ENCODE data around the gene ITPR3. TPM values are rescaled to one million over a fixed set of nuclear protein-coding genes. Genes with fewer than 3 reads are reported as not detected.

ITPR3 gene
- total and polyA plus RNA-seq, 2 of the 13 experiments (the other 11 are each of a cell fraction or from before 2014, with no cell fraction given) = 3.8 to 21.4 TPM

DNA sequence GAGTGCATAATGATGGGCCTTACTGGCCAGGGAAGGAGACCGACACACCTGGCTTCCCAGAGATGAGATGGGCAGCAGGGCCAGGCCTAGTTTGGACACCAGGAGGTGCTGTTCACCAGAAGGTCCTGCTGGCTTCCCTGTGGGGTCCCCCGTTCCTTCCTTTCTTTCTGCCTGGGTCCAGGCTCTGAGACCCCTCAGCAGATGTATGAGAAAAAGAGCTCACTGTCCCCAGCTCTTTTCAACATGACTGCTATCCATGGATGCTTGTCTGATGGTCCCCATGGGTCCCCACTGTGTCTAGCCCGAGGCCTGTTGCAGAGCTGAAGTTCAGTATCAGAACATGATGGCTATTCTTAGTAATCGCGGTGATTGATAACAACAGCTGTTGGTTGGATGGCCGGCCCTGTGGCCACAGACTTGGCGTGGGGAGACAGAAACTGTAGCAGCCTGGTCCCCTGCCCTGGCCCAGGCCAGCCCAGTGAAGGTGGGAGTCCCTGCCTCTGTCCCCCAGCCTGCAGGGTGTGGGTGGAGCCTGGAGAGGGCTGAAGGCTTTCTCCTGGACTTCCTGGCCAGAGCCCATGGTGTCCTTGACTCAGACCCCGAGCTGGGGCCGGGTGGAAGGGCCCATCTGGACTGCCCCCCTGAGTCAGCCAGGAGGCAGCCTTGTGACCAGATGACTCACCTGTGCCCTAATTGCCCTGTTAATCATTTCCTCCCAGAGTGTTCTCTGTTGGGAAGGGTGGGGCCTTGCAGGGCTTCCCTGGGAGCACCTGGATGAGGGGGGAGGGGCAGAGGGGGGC lies 31.2 kb upstream of the ITPR3 start (continued):
- TF ChIP-seq, protein P1, sequence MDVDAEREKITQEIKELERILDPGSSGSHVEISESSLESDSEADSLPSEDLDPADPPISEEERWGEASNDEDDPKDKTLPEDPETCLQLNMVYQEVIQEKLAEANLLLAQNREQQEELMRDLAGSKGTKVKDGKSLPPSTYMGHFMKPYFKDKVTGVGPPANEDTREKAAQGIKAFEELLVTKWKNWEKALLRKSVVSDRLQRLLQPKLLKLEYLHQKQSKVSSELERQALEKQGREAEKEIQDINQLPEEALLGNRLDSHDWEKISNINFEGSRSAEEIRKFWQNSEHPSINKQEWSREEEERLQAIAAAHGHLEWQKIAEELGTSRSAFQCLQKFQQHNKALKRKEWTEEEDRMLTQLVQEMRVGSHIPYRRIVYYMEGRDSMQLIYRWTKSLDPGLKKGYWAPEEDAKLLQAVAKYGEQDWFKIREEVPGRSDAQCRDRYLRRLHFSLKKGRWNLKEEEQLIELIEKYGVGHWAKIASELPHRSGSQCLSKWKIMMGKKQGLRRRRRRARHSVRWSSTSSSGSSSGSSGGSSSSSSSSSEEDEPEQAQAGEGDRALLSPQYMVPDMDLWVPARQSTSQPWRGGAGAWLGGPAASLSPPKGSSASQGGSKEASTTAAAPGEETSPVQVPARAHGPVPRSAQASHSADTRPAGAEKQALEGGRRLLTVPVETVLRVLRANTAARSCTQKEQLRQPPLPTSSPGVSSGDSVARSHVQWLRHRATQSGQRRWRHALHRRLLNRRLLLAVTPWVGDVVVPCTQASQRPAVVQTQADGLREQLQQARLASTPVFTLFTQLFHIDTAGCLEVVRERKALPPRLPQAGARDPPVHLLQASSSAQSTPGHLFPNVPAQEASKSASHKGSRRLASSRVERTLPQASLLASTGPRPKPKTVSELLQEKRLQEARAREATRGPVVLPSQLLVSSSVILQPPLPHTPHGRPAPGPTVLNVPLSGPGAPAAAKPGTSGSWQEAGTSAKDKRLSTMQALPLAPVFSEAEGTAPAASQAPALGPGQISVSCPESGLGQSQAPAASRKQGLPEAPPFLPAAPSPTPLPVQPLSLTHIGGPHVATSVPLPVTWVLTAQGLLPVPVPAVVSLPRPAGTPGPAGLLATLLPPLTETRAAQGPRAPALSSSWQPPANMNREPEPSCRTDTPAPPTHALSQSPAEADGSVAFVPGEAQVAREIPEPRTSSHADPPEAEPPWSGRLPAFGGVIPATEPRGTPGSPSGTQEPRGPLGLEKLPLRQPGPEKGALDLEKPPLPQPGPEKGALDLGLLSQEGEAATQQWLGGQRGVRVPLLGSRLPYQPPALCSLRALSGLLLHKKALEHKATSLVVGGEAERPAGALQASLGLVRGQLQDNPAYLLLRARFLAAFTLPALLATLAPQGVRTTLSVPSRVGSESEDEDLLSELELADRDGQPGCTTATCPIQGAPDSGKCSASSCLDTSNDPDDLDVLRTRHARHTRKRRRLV (CRISPR knock-in tag; IDR thresholded peaks at IDR 0.05) = peak; percentile 84; the same call in 1 of the 2 replicates
- TF ChIP-seq, protein P2, sequence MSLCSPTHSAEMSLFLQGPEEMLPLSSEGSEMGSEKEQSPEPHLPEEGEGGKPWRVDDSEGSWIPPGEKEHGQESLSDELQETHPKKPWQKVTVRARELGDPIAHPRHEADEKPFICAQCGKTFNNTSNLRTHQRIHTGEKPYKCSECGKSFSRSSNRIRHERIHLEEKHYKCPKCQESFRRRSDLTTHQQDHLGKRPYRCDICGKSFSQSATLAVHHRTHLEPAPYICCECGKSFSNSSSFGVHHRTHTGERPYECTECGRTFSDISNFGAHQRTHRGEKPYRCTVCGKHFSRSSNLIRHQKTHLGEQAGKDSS (CRISPR knock-in tag; IDR thresholded peaks at IDR 0.05; ENCODE audit: borderline replicate concordance, low read depth) = peak; percentile 62; the same call in 1 of the 2 replicates
- 0 out of 2 replicates have a peak, but pooled peaks have one; percentile 58 for TF ChIP-seq MZF1 (CRISPR knock-in tag; IDR thresholded peaks at IDR 0.05; ENCODE audit: borderline replicate concordance)
- no peak for TF ChIP-seq ZNF557 (CRISPR knock-in tag; IDR thresholded peaks at IDR 0.05)
- no peak for TF ChIP-seq ZNF549 (CRISPR knock-in tag; IDR thresholded peaks at IDR 0.05)
- TF ChIP-seq ASH2L (IDR thresholded peaks at IDR 0.05; ENCODE audit: insufficient read length, low read depth, low read length) = peak; percentile 7
- TF ChIP-seq, protein P3, sequence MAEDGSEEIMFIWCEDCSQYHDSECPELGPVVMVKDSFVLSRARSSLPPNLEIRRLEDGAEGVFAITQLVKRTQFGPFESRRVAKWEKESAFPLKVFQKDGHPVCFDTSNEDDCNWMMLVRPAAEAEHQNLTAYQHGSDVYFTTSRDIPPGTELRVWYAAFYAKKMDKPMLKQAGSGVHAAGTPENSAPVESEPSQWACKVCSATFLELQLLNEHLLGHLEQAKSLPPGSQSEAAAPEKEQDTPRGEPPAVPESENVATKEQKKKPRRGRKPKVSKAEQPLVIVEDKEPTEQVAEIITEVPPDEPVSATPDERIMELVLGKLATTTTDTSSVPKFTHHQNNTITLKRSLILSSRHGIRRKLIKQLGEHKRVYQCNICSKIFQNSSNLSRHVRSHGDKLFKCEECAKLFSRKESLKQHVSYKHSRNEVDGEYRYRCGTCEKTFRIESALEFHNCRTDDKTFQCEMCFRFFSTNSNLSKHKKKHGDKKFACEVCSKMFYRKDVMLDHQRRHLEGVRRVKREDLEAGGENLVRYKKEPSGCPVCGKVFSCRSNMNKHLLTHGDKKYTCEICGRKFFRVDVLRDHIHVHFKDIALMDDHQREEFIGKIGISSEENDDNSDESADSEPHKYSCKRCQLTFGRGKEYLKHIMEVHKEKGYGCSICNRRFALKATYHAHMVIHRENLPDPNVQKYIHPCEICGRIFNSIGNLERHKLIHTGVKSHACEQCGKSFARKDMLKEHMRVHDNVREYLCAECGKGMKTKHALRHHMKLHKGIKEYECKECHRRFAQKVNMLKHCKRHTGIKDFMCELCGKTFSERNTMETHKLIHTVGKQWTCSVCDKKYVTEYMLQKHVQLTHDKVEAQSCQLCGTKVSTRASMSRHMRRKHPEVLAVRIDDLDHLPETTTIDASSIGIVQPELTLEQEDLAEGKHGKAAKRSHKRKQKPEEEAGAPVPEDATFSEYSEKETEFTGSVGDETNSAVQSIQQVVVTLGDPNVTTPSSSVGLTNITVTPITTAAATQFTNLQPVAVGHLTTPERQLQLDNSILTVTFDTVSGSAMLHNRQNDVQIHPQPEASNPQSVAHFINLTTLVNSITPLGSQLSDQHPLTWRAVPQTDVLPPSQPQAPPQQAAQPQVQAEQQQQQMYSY (CRISPR knock-in tag; IDR thresholded peaks at IDR 0.05) = no peak
- TF ChIP-seq ZNF235 (CRISPR knock-in tag; IDR thresholded peaks at IDR 0.05; ENCODE audit: borderline replicate concordance) = peak; percentile 64; the same call in 1 of the 2 replicates
- TF ChIP-seq, protein P4, sequence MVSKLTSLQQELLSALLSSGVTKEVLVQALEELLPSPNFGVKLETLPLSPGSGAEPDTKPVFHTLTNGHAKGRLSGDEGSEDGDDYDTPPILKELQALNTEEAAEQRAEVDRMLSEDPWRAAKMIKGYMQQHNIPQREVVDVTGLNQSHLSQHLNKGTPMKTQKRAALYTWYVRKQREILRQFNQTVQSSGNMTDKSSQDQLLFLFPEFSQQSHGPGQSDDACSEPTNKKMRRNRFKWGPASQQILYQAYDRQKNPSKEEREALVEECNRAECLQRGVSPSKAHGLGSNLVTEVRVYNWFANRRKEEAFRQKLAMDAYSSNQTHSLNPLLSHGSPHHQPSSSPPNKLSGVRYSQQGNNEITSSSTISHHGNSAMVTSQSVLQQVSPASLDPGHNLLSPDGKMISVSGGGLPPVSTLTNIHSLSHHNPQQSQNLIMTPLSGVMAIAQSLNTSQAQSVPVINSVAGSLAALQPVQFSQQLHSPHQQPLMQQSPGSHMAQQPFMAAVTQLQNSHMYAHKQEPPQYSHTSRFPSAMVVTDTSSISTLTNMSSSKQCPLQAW (CRISPR knock-in tag; IDR thresholded peaks at IDR 0.05) = peak; percentile 100
- TF ChIP-seq, protein P5, sequence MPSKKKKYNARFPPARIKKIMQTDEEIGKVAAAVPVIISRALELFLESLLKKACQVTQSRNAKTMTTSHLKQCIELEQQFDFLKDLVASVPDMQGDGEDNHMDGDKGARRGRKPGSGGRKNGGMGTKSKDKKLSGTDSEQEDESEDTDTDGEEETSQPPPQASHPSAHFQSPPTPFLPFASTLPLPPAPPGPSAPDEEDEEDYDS (CRISPR knock-in tag; IDR thresholded peaks at IDR 0.05) = peak; percentile 2; the same call in 1 of the 2 replicates
- TF ChIP-seq, protein P6, sequence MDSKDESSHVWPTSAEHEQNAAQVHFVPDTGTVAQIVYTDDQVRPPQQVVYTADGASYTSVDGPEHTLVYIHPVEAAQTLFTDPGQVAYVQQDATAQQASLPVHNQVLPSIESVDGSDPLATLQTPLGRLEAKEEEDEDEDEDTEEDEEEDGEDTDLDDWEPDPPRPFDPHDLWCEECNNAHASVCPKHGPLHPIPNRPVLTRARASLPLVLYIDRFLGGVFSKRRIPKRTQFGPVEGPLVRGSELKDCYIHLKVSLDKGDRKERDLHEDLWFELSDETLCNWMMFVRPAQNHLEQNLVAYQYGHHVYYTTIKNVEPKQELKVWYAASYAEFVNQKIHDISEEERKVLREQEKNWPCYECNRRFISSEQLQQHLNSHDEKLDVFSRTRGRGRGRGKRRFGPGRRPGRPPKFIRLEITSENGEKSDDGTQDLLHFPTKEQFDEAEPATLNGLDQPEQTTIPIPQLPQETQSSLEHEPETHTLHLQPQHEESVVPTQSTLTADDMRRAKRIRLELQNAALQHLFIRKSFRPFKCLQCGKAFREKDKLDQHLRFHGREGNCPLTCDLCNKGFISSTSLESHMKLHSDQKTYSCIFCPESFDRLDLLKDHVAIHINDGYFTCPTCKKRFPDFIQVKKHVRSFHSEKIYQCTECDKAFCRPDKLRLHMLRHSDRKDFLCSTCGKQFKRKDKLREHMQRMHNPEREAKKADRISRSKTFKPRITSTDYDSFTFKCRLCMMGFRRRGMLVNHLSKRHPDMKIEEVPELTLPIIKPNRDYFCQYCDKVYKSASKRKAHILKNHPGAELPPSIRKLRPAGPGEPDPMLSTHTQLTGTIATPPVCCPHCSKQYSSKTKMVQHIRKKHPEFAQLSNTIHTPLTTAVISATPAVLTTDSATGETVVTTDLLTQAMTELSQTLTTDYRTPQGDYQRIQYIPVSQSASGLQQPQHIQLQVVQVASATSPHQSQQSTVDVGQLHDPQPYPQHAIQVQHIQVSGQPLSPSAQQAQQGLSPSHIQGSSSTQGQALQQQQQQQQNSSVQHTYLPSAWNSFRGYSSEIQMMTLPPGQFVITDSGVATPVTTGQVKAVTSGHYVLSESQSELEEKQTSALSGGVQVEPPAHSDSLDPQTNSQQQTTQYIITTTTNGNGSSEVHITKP (CRISPR knock-in tag; IDR thresholded peaks at IDR 0.05; ENCODE audit: low read depth) = peak; percentile 96

All from HepG2 (cell line).